ENCODE measurements around the gene KCNJ14.

DNA sequence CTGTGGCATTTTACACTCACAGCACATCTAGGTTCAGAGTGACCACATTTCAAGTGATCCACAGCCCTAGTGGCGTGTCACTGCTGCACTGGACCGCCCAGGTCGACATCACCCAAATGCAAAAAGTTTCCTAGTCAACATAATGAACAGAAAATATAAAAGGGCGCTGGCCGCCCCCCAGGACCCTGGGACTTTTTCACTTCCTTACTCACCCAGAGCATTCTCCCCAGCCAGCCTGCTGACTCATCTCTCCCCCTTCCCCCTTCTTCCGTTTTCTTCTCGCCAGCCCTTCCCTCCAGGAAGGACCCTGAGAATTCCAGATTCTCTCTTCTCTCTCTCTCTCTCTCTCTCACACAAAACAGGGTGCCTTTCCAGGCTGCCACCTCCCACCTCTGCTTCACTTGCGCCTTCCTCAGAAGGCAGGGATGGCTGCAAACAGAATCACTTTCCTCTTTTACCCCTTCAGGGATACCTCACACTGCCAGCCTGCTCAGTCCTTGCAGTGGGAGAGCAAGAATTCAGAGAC, 30.6 kb upstream of the KCNJ14 start:
- TF ChIP-seq SUZ12 (IDR thresholded peaks at IDR 0.05) (no peak), NFRKB (IDR thresholded peaks at IDR 0.05) (no peak), FOXM1 (IDR thresholded peaks at IDR 0.05; ENCODE audit: borderline replicate concordance) (no peak), TARDBP (IDR thresholded peaks at IDR 0.05) (no peak), LEF1 (IDR thresholded peaks at IDR 0.05; ENCODE audit: borderline replicate concordance) (no peak), FOXK2 (IDR thresholded peaks at IDR 0.05) (no peak), FOXA1 (IDR thresholded peaks at IDR 0.05) (no peak)

All from HEK293T (cell line).